ENCODE measurements around the gene CASP10. TPM values are rescaled to one million over a fixed set of nuclear protein-coding genes. Genes with fewer than 3 reads are reported as not detected.

Gene CASP10
- total and polyA plus RNA-seq, 2 of the 8 experiments (the other 6 are each of a cell fraction or from before 2014, with no cell fraction given) = 2.3 to 4.0 TPM

- Histone ChIP-seq H2BK15ac (ENCODE audit: low read length) (no peak overlapping the region), H3K14ac (ENCODE audit: insufficient read length) (no peak overlapping the region), H3K27me3 (replicated peaks in 1 of 4; ENCODE audit: control insufficient read depth in 3 of 4, extremely low read depth in 1 of 4, insufficient read depth in 3 of 4, low read length in 3 of 4) (no peaks in the 10 kb centered on the region), H3K23me2 (ENCODE audit: low read depth, low read length) (no peaks in the 10 kb centered on the region), H3K4me2 (ENCODE audit: insufficient read depth in 1 of 2, low read depth in 2 of 2, low read length in 2 of 2) (no peak overlapping the region), H2AK5ac (ENCODE audit: low read depth, low read length) (no peak overlapping the region), H4K8ac (ENCODE audit: extremely low read depth, insufficient read depth, low read length) (no peak overlapping the region; the same call in 1 of the 2 replicates), H2AFZ (ENCODE audit: low read length) (no peak overlapping the region), H3K18ac (ENCODE audit: extremely low read depth, low read length) (no peak overlapping the region), H3K4ac (replicated peaks; ENCODE audit: insufficient read length, low read depth, low read length) (no peak overlapping the region), H2BK120ac (replicated peaks; ENCODE audit: low read depth, low read length) (no peak overlapping the region), H3K79me1 (ENCODE audit: low read depth, low read length) (no peaks in the 10 kb centered on the region), H3K36me3 (ENCODE audit: control insufficient read depth in 2 of 4, insufficient read depth in 4 of 4, low read length in 3 of 4) (no peaks in the 10 kb centered on the region), H3K27ac (ENCODE audit: low read depth, low read length) (no peak overlapping the region), H2BK20ac (ENCODE audit: low read length) (no peak overlapping the region), H2BK12ac (ENCODE audit: low read depth, low read length) (no peak overlapping the region), H2BK5ac (ENCODE audit: low read depth, low read length) (no peak overlapping the region), H4K20me1 (replicated peaks in 1 of 2; ENCODE audit: control insufficient read depth in 1 of 2, insufficient read depth in 2 of 2, low read length in 2 of 2) (no peaks in the 10 kb centered on the region), H3K56ac (replicated peaks; ENCODE audit: insufficient read length, low read depth, low read length) (no peak overlapping the region), H3K23ac (ENCODE audit: insufficient read length) (no peak overlapping the region), H4K5ac (ENCODE audit: insufficient read length, low read depth, low read length) (no peak overlapping the region), H3K4me1 (replicated peaks in 1 of 4; ENCODE audit: control insufficient read depth in 3 of 4, insufficient read depth in 4 of 4, low read length in 3 of 4) (peaks cover 0 to 2% (median 0%) of the 10 kb centered on the region in 4 experiments; a peak in 2 of 7 replicates), H3K79me2 (ENCODE audit: control insufficient read depth in 1 of 2, insufficient read depth in 2 of 2, low read length in 2 of 2) (no peaks in the 10 kb centered on the region), H3K9me3 (ENCODE audit: insufficient read depth in 2 of 2, low read depth in 1 of 2, low read length in 1 of 2) (no peaks in the 10 kb centered on the region), H4K91ac (replicated peaks; ENCODE audit: insufficient read length, low read length) (no peak overlapping the region), H3K9ac (replicated peaks in 1 of 4; ENCODE audit: extremely low read depth in 1 of 4, low read depth in 3 of 4, low read length in 3 of 4) (no peak overlapping the region), H3K4me3 (ENCODE audit: extremely low read depth in 1 of 4, insufficient read depth in 2 of 4, low read depth in 3 of 4, low read length in 4 of 4) (no peak overlapping the region)
- ChIA-PET CTCF (ENCODE audit: partially characterized antibody) (interaction anchor here (0.6 to 1.8 kb wide), 7 partner anchors 9 to 99 kb away, joined by 3 to 12 read pairs (median 4); no protein-coding TSS in a partner anchor), POLR2A (ENCODE audit: partially characterized antibody) (no interaction called here)
- FAIRE-seq (no peak), DNase-seq (ENCODE audit: low read depth in 1 of 2, low spot score in 2 of 2) (no peak)
- 87% methylated on average over 7 of the region's 7 CpGs; no CpG with 5 or more reads in 1 of the 2 experiments for WGBS, 2 experiments (ENCODE audit: extremely low coverage in 1 of 2, insufficient coverage in 1 of 2, insufficient read length in 1 of 2, insufficient replicate concordance in 2 of 2, low coverage in 1 of 2, low lambda C conversion rate in 2 of 2, missing lambda C conversion rate in 1 of 2)
- TF ChIP-seq SIN3A (conservative IDR thresholded peaks at IDR 0.05 in 1 of 2, IDR thresholded peaks at IDR 0.05 in 1 of 2; ENCODE audit: low read depth in 1 of 2, low read length in 2 of 2) (no peak), JUND (IDR thresholded peaks at IDR 0.05; ENCODE audit: low read length) (no peak), CEBPB (IDR thresholded peaks at IDR 0.05; ENCODE audit: low read depth, low read length) (no peak), ATF2 (IDR thresholded peaks at IDR 0.05; ENCODE audit: low read length) (no peak), CBX5 (IDR thresholded peaks at IDR 0.05; ENCODE audit: low read depth, low read length) (no peak), RBBP5 (IDR thresholded peaks at IDR 0.05; ENCODE audit: borderline replicate concordance, low read depth, low read length) (no peak), POLR2A (IDR thresholded peaks at IDR 0.05; ENCODE audit: control extremely low read depth in 1 of 2, low read depth in 2 of 2, low read length in 2 of 2) (no peak), KDM4A (IDR thresholded peaks at IDR 0.05; ENCODE audit: low read depth, low read length, severe bottlenecking) (no peak), USF2 (IDR thresholded peaks at IDR 0.05; ENCODE audit: low read length) (no peak), BCL11A (IDR thresholded peaks at IDR 0.05; ENCODE audit: low read depth in 2 of 2, low read length in 2 of 2) (no peak)
These were observed 81.7 kb downstream of the CASP10 start for GRCh38 chr2:201264472-201265173.

All from H1 (cell line).